HG03095 (cell line): ENCODE results near the gene CYTH1.
"Not testable (repeated sequence)": the region's sequence is repeated elsewhere in the genome, so short reads cannot be mapped to it uniquely, and the experiment has no call there.

Source experiments
- ATAC-seq: cut with Tn5 transposase; IDR thresholded peaks from one replicate; pipeline ENCODE4 v1.9.1; 2021; ENCODE audit warnings: moderate library complexity; ENCODE audit not compliant: unreplicated experiment

CYTH1 gene

GRCh38 chr17:78765821-78766220 lies 16.3 kb downstream of the CYTH1 start:
- ATAC-seq = no peak

GRCh38 chr17:78764871-78765270 lies 17.2 kb downstream of the CYTH1 start:
- no peak for ATAC-seq

- ATAC-seq = no peak
Measured at GRCh38 chr17:78763561-78763960, 18.5 kb downstream of the CYTH1 start.

GRCh38 chr17:78761789-78762406 lies 20.2 kb downstream of the CYTH1 start:
- no peak for ATAC-seq

GRCh38 chr17:78759969-78760352 lies 22.1 kb downstream of the CYTH1 start:
- no peak for ATAC-seq

- ATAC-seq = peak; percentile 56
Measured at GRCh38 chr17:78759203-78759968, 22.7 kb downstream of the CYTH1 start.

GRCh38 chr17:78753316-78754250 lies 28.5 kb downstream of the CYTH1 start:
- no peak for ATAC-seq

GRCh38 chr17:78751447-78752161 lies 30.5 kb downstream of the CYTH1 start:
- no peak for ATAC-seq

- not testable (repeated sequence) for ATAC-seq
Measured at GRCh38 chr17:78751000-78751399, 31.1 kb downstream of the CYTH1 start.

GRCh38 chr17:78748730-78749317 lies 33.2 kb downstream of the CYTH1 start:
- no peak for ATAC-seq

GRCh38 chr17:78748048-78748729 lies 33.9 kb downstream of the CYTH1 start:
- no peak for ATAC-seq

- no peak for ATAC-seq
Measured at GRCh38 chr17:78747488-78747887, 34.6 kb downstream of the CYTH1 start.

GRCh38 chr17:78746949-78747269 lies 35.2 kb downstream of the CYTH1 start:
- ATAC-seq = no peak

- no peak for ATAC-seq
Measured at GRCh38 chr17:78746263-78746948, 35.7 kb downstream of the CYTH1 start.

GRCh38 chr17:78745407-78746088 lies 36.5 kb downstream of the CYTH1 start:
- no peak for ATAC-seq

- no peak for ATAC-seq
Measured at GRCh38 chr17:78742901-78743300, 39.2 kb downstream of the CYTH1 start.

GRCh38 chr17:78741644-78742284 lies 40.3 kb downstream of the CYTH1 start:
- no peak for ATAC-seq

GRCh38 chr17:78739331-78739931 lies 42.6 kb downstream of the CYTH1 start:
- no peak for ATAC-seq
